Hematopoietic multipotent progenitor cell treated with erythropoietin and hydrocortisone succinate and interleukin-3 and kit ligand, for 15 days (in vitro differentiated cells): ENCODE results near the gene ASXL2.
"Not testable (repeated sequence)": the region's sequence is repeated elsewhere in the genome, so short reads cannot be mapped to it uniquely, and the experiment has no call there.

Experiments used
- DNase-seq: peaks from one replicate; pipeline ENCODE4 v3.0.0-alpha.2; 2015; ENCODE audit warnings: low spot score

The ASXL2 gene

GRCh38 chr2:25878361-25879132 is at the start of gene ASXL2:
TSS of gene ASXL2 (minus strand) at chr2:25878487. CDS start at chr2:25878222, 265 bp downstream.
- DNase-seq: peak; percentile 98

GRCh38 chr2:25926984-25927756 is 48.9 kb upstream of the ASXL2 start:
- DNase-seq: no peak

- DNase-seq: no peak
Measured at GRCh38 chr2:25922501-25922900, 44.2 kb upstream of the ASXL2 start.

GRCh38 chr2:25920786-25921415 is 42.6 kb upstream of the ASXL2 start:
- no peak for DNase-seq

- no peak for DNase-seq
Measured at GRCh38 chr2:25920336-25920735, 42.0 kb upstream of the ASXL2 start.

- no peak for DNase-seq
Measured at GRCh38 chr2:25917832-25918231, 39.5 kb upstream of the ASXL2 start.

GRCh38 chr2:25917411-25917810 is 39.1 kb upstream of the ASXL2 start:
- not testable (repeated sequence) for DNase-seq

- DNase-seq: not testable (repeated sequence)
Measured at GRCh38 chr2:25915944-25916772, 37.9 kb upstream of the ASXL2 start.

GRCh38 chr2:25915411-25915810 is 37.1 kb upstream of the ASXL2 start:
- DNase-seq: not testable (repeated sequence)

- DNase-seq: not testable (repeated sequence)
Measured at GRCh38 chr2:25913696-25913973, 35.3 kb upstream of the ASXL2 start.

- no peak for DNase-seq
Measured at GRCh38 chr2:25912851-25913695, 34.8 kb upstream of the ASXL2 start.

- DNase-seq: not testable (repeated sequence)
Measured at GRCh38 chr2:25909574-25909973, 31.3 kb upstream of the ASXL2 start.

GRCh38 chr2:25905126-25905525 is 26.8 kb upstream of the ASXL2 start:
- no peak for DNase-seq

GRCh38 chr2:25903216-25903776 is 25.0 kb upstream of the ASXL2 start:
- no peak for DNase-seq

GRCh38 chr2:25899404-25899970 is 21.2 kb upstream of the ASXL2 start:
- DNase-seq: no peak

- no peak for DNase-seq
Measured at GRCh38 chr2:25897506-25897905, 19.2 kb upstream of the ASXL2 start.

GRCh38 chr2:25896308-25896707 is 18.0 kb upstream of the ASXL2 start:
- not testable (repeated sequence) for DNase-seq

GRCh38 chr2:25895610-25896009 is 17.3 kb upstream of the ASXL2 start:
- no peak for DNase-seq

- DNase-seq: no peak
Measured at GRCh38 chr2:25895018-25895417, 16.7 kb upstream of the ASXL2 start.

GRCh38 chr2:25894135-25894830 is 16.0 kb upstream of the ASXL2 start:
- no peak for DNase-seq
